ENCODE data around the gene PRDM2. TPM values are rescaled to one million over a fixed set of nuclear protein-coding genes. Genes with fewer than 3 reads are reported as not detected.

The PRDM2 gene
- total RNA-seq, 1 donor from 2014 or later: 13.9 TPM

GRCh38 chr1:13663969-13664368, 36.0 kb upstream of the PRDM2 start:
- no peak for TF ChIP-seq CTCF (IDR thresholded peaks at IDR 0.05; ENCODE audit: insufficient read depth, low read length, poor library complexity, severe bottlenecking)
- H3K4me3 ChIP-seq (ENCODE audit: low read depth, low read length): no peak overlapping the region
- no peaks in the 10 kb centered on the region for H3K36me3 ChIP-seq (ENCODE audit: control insufficient read depth, insufficient read depth, low read length)
- no peaks in the 10 kb centered on the region for H3K27me3 ChIP-seq (ENCODE audit: control insufficient read depth, insufficient read depth, low read length)
- no peak for DNase-seq (ENCODE audit: low read depth)

- Histone ChIP-seq H3K36me3 (ENCODE audit: control insufficient read depth, insufficient read depth, low read length) (no peaks in the 10 kb centered on the region), H3K4me3 (ENCODE audit: low read depth, low read length) (no peak overlapping the region), H3K27me3 (ENCODE audit: control insufficient read depth, insufficient read depth, low read length) (no peaks in the 10 kb centered on the region)
- TF ChIP-seq CTCF (IDR thresholded peaks at IDR 0.05; ENCODE audit: insufficient read depth, low read length, poor library complexity, severe bottlenecking): no peak
- DNase-seq (ENCODE audit: low read depth): no peak
Observed at GRCh38 chr1:13664451-13664850, 35.5 kb upstream of the PRDM2 start.

GRCh38 chr1:13666317-13666716, 33.7 kb upstream of the PRDM2 start:
- TF ChIP-seq CTCF (IDR thresholded peaks at IDR 0.05; ENCODE audit: insufficient read depth, low read length, poor library complexity, severe bottlenecking): no peak
- no peaks in the 10 kb centered on the region for H3K27me3 ChIP-seq (ENCODE audit: control insufficient read depth, insufficient read depth, low read length)
- no peak overlapping the region for H3K4me3 ChIP-seq (ENCODE audit: low read depth, low read length)
- no peak for DNase-seq (ENCODE audit: low read depth)
- H3K36me3 ChIP-seq (ENCODE audit: control insufficient read depth, insufficient read depth, low read length): no peaks in the 10 kb centered on the region

- Histone ChIP-seq H3K27me3 (ENCODE audit: control insufficient read depth, insufficient read depth, low read length) (no peaks in the 10 kb centered on the region), H3K4me3 (ENCODE audit: low read depth, low read length) (no peak overlapping the region), H3K36me3 (ENCODE audit: control insufficient read depth, insufficient read depth, low read length) (no peaks in the 10 kb centered on the region)
- no peak for TF ChIP-seq CTCF (IDR thresholded peaks at IDR 0.05; ENCODE audit: insufficient read depth, low read length, poor library complexity, severe bottlenecking)
- DNase-seq (ENCODE audit: low read depth): no peak
Observed at GRCh38 chr1:13667691-13668090, 32.3 kb upstream of the PRDM2 start.

GRCh38 chr1:13674377-13674776, 25.6 kb upstream of the PRDM2 start:
- no peak for TF ChIP-seq CTCF (IDR thresholded peaks at IDR 0.05; ENCODE audit: insufficient read depth, low read length, poor library complexity, severe bottlenecking)
- Histone ChIP-seq H3K27me3 (ENCODE audit: control insufficient read depth, insufficient read depth, low read length) (no peaks in the 10 kb centered on the region), H3K4me3 (ENCODE audit: low read depth, low read length) (no peak overlapping the region), H3K36me3 (ENCODE audit: control insufficient read depth, insufficient read depth, low read length) (no peaks in the 10 kb centered on the region)
- no peak for DNase-seq (ENCODE audit: low read depth)

GRCh38 chr1:13675151-13675651, 24.8 kb upstream of the PRDM2 start:
- no peak for DNase-seq (ENCODE audit: low read depth)
- Histone ChIP-seq H3K36me3 (ENCODE audit: control insufficient read depth, insufficient read depth, low read length) (no peaks in the 10 kb centered on the region), H3K4me3 (ENCODE audit: low read depth, low read length) (no peak overlapping the region), H3K27me3 (ENCODE audit: control insufficient read depth, insufficient read depth, low read length) (no peaks in the 10 kb centered on the region)
- no peak for TF ChIP-seq CTCF (IDR thresholded peaks at IDR 0.05; ENCODE audit: insufficient read depth, low read length, poor library complexity, severe bottlenecking)
